OCI-M1 (cell line): ENCODE measurements around the gene BTBD9.

Experiments used
- DNase-seq: peaks from one replicate; lab custom pipeline; 2025; lab: John Stamatoyannopoulos, UW

BTBD9 gene

GRCh38 chr6:38341496-38341895 is 298.2 kb downstream of the BTBD9 start:
- no peak for DNase-seq

- DNase-seq: no peak
Observed at GRCh38 chr6:38339914-38340313, 299.8 kb downstream of the BTBD9 start.

DNA sequence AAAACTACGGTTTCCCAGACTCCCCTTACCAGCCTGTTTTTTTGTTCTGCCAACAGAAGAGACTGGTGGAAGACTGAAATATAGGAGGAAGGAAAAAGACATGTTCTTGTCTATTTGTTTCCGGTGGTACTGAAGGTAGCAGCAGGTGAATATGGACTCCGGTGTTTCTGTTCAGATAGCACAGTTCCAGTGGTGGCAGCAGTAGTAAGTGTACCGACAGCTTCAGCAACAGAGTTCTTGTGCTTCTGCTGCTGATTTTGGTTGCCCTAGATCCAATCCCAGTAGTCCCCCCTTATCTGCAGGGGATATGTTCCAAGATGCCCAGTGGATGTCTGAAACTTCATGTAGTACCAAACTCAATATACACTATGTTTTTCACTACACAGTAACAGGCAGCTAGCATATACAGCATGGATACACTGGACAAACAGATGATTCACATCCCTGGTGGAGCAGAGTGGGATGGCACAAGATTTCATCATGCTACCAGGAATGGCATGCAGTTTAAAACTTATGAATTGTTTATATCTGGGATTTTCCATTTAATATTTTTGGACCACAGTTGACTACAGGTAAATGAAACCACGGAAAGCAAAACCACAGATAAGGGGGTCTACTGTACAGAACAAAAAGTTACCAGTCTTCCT is 301.8 kb downstream of the BTBD9 start:
- no peak for DNase-seq

DNA sequence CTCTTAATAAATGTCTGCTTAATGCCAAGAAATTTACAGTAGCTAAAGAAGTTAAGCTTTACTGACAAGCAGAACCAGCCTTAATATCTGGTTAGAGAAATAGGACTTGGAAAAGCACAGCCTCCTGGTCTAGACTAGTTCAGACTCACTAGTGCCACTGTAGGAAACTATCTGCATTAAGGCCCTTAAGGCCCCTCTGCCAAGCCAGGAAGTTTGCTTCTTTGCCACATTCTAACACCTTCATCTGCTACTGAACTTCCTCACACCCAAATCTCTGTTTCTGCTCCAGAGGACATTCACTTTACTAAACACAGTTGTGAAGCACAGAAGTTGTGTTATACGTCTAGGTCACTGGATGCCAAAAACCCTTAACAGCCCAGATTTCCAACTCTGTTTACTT is 302.8 kb downstream of the BTBD9 start:
- DNase-seq: no peak

DNA sequence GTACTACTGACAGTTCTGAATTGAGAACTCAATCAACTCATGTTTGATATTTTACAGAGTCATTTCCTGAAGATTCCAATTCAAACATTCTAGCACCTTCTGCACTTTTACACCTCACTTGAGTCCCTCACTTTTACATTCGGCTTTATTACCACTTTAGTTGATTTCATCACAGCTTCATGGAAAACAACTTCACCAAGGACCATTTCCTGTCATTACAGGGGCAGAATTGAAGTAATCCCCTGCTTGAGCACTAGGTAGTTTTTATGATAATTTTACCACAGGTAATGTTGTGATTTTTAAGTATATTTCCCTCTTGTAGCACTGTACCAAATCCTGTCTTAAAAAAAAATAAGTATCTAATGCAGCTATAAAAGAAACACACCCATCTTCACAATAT is 312.9 kb downstream of the BTBD9 start:
- DNase-seq: no peak

DNA sequence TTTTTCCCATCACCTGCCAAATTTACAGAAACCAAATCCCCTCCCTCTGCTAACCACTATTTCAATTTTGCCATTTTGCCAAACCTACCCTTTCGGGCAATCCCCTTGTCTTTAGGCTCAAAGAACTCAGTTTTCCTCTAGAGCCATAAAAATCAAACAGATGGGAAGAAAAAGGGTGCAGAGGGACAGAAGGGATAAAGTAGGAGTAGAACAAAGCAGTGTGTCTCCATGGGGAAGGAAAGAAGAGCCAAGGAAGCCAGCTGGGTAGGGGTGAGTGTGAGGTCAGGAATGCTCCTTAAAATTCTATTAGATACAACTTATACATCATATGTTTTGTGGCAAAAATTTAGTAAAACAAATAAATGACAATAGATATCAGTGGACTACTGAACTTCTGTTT is 316.5 kb downstream of the BTBD9 start:
- no peak for DNase-seq

DNA sequence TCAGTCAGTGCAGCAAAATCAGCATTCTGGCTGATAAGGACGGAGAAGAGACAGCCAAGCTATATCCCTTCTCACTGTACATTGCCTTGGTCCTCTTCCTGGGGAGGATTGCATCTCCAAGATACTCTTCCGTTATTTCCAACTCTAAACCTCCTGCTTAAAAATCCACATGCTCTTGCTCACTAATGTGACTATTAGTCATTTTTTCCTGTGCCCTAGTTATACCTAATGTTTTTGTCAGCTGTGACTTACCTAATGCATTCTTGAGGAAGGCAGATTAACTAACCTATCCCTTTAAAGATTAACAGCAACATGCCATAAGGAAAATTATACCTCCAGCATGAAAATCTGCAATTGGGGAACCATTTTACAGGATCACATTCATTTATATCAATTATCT is 317.6 kb downstream of the BTBD9 start:
- no peak for DNase-seq

GRCh38 chr6:38320843-38321242 is 318.9 kb downstream of the BTBD9 start:
- no peak for DNase-seq

DNA sequence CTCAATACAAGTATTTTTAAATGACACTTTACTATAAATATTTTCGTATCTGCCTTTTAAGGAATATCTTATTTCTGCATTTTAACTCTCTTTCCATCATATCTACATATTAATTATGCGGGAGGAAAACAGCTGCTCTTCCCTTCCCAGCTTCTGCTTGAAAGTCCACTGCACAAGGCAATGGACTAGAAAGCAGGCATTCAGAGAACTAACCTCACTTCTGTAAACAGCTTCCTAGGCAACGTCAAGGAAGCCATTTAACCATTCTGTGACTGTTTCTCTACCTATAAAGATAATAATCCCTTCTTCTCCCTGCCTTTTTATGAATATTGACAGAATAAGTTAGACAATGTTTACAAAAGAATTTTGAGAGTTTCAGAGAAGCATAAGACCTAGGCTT is 319.4 kb downstream of the BTBD9 start:
- no peak for DNase-seq

DNA sequence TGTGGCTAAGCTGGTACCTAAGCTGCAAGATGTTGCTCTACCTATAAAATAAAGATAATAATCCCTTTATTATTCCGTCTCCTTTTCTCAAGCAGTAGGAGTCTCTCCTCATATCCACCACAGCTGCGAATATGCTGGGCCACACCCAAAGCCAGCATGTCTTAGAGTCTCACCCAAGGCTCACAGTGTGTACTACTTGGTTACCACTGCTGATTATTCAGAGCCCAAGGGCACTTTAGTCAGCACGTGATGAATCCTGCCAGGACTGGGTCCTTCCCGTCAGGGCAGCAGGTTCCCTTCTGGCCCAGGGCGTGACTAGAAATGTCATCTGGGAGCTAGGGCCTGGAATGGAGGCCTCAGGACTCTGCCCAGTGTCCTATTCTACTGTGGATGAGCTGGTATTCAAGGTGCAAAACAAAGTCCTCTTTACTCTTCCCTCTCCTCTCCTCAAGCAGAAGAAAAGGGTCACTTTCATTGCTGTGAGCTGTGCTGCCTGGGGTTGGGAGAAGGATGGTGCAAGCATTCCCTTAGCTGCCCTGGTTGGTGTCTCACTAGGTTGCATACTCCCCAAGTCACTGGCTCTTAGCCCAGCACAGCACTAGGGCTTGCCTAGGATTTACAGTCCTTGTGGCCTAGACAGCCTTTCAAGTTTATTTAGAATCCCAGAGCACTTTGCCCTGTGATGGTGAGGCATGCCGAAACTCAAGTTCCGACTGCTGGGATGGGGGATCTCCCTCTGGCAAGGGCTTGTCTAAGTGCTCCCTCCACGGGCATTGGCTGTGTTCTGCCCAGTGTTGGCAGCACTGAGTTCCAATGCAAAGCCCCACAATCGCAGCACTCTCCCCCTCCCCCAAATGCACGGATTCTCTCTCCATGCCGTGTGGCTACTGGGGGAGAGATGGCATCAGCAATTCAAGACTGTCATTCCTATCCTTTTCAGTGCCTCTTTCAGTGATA is 320.2 kb downstream of the BTBD9 start:
- DNase-seq: no peak

GRCh38 chr6:38316099-38316868 is 323.4 kb downstream of the BTBD9 start:
- DNase-seq: no peak

GRCh38 chr6:38311201-38311600 is 328.5 kb downstream of the BTBD9 start:
- no peak for DNase-seq

DNA sequence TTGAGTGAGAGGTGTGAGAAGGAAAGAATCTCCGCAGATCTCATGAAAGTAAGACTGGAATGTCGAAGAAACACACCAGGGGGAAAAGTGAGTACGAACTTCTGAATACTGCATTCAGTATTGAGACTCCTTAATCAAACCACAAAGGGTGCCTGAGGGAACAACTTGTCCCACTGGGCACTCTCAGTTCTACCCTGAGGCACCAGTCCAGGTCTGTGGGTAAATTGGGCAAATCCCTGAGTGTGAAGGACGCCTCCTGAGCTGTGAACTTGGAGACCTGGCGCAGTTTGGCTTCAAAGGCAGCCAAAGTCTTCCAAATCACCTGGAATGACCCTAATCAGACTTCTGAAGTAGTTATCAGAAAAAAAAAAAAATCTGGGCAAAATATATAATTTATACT is 329.7 kb downstream of the BTBD9 start:
- DNase-seq: no peak

GRCh38 chr6:38307740-38308139 is 332.0 kb downstream of the BTBD9 start:
- no peak for DNase-seq

- DNase-seq: no peak
Observed at GRCh38 chr6:38306931-38307330, 332.8 kb downstream of the BTBD9 start.

DNA sequence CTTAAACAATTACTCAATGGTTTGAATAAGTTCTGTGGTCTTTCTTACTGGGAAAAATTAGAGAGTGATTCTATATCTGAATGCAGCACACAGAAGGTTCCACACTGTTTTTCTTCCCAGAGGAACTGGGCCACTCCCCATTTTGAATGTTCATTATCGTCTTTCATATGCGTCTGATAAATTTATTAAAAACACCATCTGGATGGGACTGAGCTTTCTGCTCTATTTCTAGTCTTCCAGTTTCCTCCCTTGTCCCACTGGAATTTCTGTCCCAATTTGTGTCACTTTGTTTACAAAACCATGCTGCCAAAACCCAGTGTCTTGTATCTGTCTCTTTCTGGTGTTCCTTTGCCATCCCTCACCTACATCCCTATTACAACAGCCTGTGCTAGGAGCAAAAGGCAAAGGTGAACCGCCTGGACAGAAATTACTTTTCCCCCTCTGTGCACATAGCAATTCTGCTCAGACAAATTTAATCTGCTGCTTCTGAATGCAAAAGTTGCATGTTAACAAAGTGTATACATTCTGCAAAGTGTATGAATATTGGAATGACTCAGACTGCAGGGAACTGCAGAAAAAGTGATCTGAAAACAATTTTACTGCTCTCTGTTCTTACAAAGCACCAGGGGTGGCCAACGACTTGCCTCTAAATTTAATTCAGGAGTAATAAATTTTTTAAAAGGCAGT is 333.6 kb downstream of the BTBD9 start:
- no peak for DNase-seq

GRCh38 chr6:38302838-38303237 is 336.9 kb downstream of the BTBD9 start:
- no peak for DNase-seq

DNA sequence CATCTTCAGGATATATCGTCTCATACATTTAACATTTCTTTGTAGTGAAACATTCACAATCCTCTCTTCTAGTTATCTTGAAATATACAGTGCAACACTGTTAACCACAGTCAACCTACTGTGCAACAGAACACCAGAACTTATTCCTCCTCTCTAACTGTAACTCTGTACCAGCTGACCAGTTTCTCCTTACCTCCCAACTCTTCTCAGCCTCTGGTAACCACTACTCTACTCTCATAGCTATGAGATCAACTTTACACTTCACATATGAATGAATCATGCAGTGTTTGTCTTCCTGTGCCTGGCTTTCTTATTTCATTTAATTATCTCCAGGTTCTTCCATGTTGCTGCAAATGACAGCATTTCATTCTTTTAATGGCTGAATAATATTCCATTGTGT is 337.6 kb downstream of the BTBD9 start:
- DNase-seq: no peak

DNA sequence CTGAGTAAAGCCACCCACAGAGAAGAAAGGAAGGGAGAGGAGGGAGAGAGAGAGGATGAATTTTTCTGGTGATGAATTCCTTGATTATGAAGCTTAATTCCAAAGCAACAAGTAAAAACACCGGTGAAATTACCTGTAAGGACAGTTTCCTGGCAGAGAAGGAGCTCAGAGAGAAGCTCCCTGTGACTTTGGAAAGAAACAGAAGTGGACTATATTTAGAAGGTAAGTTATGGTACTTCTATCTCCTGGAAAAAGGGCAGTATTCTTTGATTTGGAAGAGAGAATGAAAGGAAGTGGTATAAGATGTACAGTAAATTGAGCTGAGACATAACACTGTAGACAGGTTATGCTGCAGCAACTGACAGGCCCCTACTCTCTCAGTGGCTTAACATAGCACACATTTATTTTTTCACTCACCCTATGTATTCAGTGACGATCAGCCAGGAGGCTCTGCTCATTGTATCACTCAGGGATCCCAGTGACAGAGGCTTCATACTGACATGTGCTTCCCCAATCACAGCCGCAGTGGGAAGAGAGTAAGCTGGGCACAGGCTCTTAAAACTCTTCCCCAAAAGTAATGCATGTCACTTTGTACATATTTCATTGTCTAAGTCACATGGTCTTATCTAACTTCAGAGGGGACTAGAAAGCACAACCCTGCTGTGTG is 349.5 kb downstream of the BTBD9 start:
- no peak for DNase-seq

GRCh38 chr6:38287487-38287886 is 352.2 kb downstream of the BTBD9 start:
- DNase-seq: no peak

GRCh38 chr6:38284802-38285394 is 354.8 kb downstream of the BTBD9 start:
- no peak for DNase-seq
